Lower lobe of right lung (tissue), 2 donors: Measurements from ENCODE around the gene RPS29. TPM values are rescaled to one million over a fixed set of nuclear protein-coding genes. Genes with fewer than 3 reads are reported as not detected.

Experiments
- ATAC-seq, 2 donors: fragments of 200-7000 bp; cut with Tn5 transposase; one replicate each; pipeline ENCODE4 v1.9.1; 2020 to 2022; ENCODE audit warnings: mild to moderate bottlenecking in 2 of 2, moderate library complexity in 2 of 2
- DNase-seq: peaks from one replicate; pipeline ENCODE4 v3.0.0-alpha.2; 2020
- H3K27ac ChIP-seq: fragments of 200-600 bp; one replicate; pipeline ENCODE4 v1.8.0; 2022
- H3K27me3 ChIP-seq: fragments of 200-600 bp; one replicate; pipeline ENCODE4 v1.8.0; 2022; ENCODE audit warnings: low read depth
- H3K36me3 ChIP-seq: fragments of 200-600 bp; one replicate; pipeline ENCODE4 v1.8.0; 2022; ENCODE audit warnings: mild to moderate bottlenecking
- H3K4me1 ChIP-seq: fragments of 200-600 bp; one replicate; pipeline ENCODE4 v1.8.0; 2022
- H3K4me3 ChIP-seq: fragments of 200-600 bp; one replicate; pipeline ENCODE4 v1.8.0; 2022; ENCODE audit warnings: mild to moderate bottlenecking
- H3K9me3 ChIP-seq: fragments of 200-600 bp; one replicate; pipeline ENCODE4 v1.8.0; 2022
- CTCF ChIP-seq: fragments of 200-600 bp; IDR thresholded peaks from one replicate; pipeline ENCODE4 v1.8.0; 2022; ENCODE audit warnings: antibody characterized with exemption, mild to moderate bottlenecking
- intact Hi-C: fragments of 100-400 bp; cut with DNase I; formaldehyde crosslinking; loops from one replicate; pipeline ENCODE4 v1.11.0; 2022
- total RNA-seq: library from RNA; stranded (reverse); fragmentation: NEBNext Ultra II Directional; extraction: Animal tissue kit (Norgen Biotek cat#: 25700); gene quantifications from one replicate; pipeline ENCODE4 v1.2.1, GENCODE V29; 2021
- donor health status: DM: no; HTN: yes; CAD: no; lungs with severe emphysema.

The RPS29 gene
- total RNA-seq, 1 donor from 2014 or later: 1,209 TPM

GRCh38 chr14:49617852-49618519 is 31.8 kb upstream of the RPS29 start:
- ATAC-seq (no peak), DNase-seq (no peak)
- intact Hi-C loops: no loop called here
- no peak overlapping the region for H3K4me3 ChIP-seq
- peaks cover 28% of the 10 kb centered on the region for H3K4me1 ChIP-seq
- H3K27ac ChIP-seq: no peak overlapping the region
- H3K9me3 ChIP-seq: no peaks in the 10 kb centered on the region
- peaks cover 22% of the 10 kb centered on the region for H3K36me3 ChIP-seq
- no peaks in the 10 kb centered on the region for H3K27me3 ChIP-seq
- no peak for TF ChIP-seq CTCF

GRCh38 chr14:49615776-49616175 is 29.6 kb upstream of the RPS29 start:
- Histone ChIP-seq H3K4me1 (peaks cover 10% of the 10 kb centered on the region), H3K27me3 (no peaks in the 10 kb centered on the region), H3K36me3 (peaks cover 22% of the 10 kb centered on the region), H3K4me3 (no peak overlapping the region), H3K9me3 (no peaks in the 10 kb centered on the region), H3K27ac (no peak overlapping the region)
- TF ChIP-seq CTCF: no peak
- DNase-seq: no peak
- ATAC-seq: no peak
- intact Hi-C loops: no loop called here

GRCh38 chr14:49614196-49614595 is 28.0 kb upstream of the RPS29 start:
- no peak for DNase-seq
- ATAC-seq: no peak
- intact Hi-C loops: no loop called here
- Histone ChIP-seq H3K4me1 (peaks cover 7% of the 10 kb centered on the region), H3K36me3 (peaks cover 21% of the 10 kb centered on the region), H3K27me3 (no peaks in the 10 kb centered on the region), H3K4me3 (no peak overlapping the region), H3K9me3 (no peaks in the 10 kb centered on the region), H3K27ac (no peak overlapping the region)
- TF ChIP-seq CTCF: no peak

- Histone ChIP-seq H3K4me1 (no peaks in the 10 kb centered on the region), H3K9me3 (no peaks in the 10 kb centered on the region), H3K27ac (no peak overlapping the region), H3K4me3 (no peak overlapping the region), H3K27me3 (no peaks in the 10 kb centered on the region), H3K36me3 (peaks cover 6% of the 10 kb centered on the region)
- no peak for TF ChIP-seq CTCF
- no peak for ATAC-seq
- no peak for DNase-seq
- intact Hi-C loops: no loop called here
Observed at GRCh38 chr14:49612671-49613070, 26.5 kb upstream of the RPS29 start.

GRCh38 chr14:49612251-49612650 is 26.1 kb upstream of the RPS29 start:
- H3K36me3 ChIP-seq: peaks cover 2% of the 10 kb centered on the region
- TF ChIP-seq CTCF: no peak

More at GRCh38 chr14:49612251-49612650, 26.1 kb upstream of the RPS29 start:
- Histone ChIP-seq H3K4me3 (no peak overlapping the region), H3K27ac (no peak overlapping the region), H3K9me3 (no peaks in the 10 kb centered on the region), H3K4me1 (no peaks in the 10 kb centered on the region), H3K27me3 (no peaks in the 10 kb centered on the region)
- no peak for ATAC-seq
- no peak for DNase-seq
- intact Hi-C loops: no loop called here
